GM19324 (cell line): ENCODE data around the gene HSPG2.
"Not testable (repeated sequence)": the region's sequence is repeated elsewhere in the genome, so short reads cannot be mapped to it uniquely, and the experiment has no call there.

Experiments
- ATAC-seq: cut with Tn5 transposase; IDR thresholded peaks from one replicate; pipeline ENCODE4 v1.9.1; 2021; ENCODE audit warnings: mild to moderate bottlenecking, moderate library complexity; ENCODE audit not compliant: unreplicated experiment, low FRiP score

HSPG2 gene

DNA sequence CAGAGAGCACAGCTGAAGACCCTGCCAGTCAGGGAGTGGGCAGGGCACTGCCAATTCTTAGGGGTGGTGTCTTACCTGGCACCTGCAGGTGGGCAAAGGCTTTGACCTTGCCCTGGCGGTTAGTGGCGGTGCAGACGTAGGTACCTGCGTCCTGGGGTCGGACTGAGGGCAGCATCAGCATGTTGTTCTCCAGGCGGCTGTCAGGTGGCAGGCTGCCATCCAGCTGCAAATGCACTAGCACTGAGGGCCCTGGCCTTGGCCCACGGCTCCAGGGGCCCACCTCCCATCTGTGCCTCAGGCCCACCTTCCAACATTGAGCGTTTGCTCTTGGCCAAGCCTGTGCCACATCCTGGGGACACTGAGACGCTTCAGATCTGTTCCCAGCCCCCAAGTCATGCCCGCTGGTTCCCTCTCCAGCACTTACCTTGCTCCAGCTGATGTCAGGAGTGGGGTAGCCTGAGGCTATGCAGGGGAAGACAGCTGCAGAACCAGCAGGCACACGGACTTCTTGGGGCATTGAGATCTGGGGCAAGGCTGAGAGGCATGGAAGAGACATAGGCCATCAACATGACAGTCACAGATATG, 103.6 kb downstream of the HSPG2 start:
- no peak for ATAC-seq

DNA sequence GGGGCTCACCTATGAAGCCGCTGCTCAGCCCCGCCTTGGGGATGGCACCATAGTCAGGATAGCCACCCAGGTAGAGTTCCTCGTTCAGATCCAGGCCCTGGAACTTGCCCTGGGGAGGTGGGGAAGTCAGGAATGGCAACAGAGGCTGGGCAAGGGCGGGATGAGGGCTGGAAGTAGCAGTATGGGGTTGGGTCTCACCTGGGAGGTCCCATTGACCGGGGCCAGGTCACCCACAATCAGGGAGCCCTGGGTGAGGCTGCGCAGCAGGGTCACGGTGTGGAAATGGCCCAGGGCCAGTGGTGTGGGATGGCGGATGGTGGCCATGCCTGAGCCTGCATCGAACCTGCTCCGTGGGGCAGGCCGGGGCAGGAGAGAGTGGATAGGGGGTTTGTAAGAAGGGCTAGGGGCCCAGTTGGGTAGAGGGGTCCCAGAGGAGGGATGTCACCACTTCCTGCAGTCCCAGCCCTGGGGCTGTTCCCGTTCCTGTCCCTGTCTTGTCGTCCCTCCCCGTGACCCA, 105.6 kb downstream of the HSPG2 start:
- no peak for ATAC-seq

DNA sequence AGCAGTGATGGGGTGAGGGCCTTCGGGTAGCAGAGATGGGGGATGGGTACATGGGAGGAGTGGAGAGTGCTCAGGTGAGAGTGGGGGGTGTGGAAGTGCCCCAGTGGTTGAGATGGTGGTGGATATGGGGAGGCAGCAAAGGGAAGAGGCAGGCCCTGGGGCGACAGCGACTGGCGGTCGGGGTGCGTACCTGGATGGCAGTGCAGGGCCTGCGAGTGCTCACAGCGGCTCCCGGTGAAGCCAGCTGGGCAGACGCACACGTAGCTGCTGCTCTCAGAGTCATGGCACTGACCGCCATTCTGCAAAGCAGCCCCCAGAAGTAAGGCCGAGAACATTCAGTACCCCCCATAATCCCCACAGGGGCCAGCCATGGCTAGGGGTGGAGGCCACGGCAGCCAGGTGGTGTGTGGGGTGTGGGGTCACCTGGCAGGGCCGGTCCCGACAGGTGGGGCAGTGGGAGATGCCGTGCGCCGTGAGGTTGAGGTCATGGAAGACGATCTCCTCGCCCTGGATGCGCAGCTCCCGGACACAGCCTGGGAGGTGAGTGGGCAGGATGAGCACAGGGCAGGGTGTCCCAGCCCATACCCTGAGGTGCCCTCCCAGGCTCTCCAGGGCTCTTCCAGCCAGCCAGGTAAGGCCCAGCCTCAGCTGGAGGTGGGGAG, 106.2 kb downstream of the HSPG2 start:
- ATAC-seq, result no peak

DNA sequence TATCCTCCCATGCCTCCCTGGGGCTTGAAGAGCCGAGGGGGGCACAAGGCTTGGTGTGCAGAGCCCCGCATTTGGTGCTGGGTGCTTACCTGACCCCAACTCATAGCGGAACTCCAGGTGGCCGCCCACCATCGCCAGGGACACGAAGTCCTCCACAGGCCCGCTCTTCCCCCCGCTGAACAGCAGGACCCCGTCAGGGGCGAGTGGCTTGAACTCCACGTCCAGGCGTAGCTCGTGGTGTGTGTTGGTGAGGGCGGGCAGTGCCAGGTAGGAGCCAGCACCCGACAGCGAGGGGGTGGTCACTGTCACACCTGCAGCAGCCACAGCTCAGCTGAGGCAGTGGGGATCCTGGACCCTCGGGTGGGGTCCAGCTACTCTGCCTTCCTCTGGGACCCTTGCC, 107.8 kb downstream of the HSPG2 start:
- no peak for ATAC-seq

DNA sequence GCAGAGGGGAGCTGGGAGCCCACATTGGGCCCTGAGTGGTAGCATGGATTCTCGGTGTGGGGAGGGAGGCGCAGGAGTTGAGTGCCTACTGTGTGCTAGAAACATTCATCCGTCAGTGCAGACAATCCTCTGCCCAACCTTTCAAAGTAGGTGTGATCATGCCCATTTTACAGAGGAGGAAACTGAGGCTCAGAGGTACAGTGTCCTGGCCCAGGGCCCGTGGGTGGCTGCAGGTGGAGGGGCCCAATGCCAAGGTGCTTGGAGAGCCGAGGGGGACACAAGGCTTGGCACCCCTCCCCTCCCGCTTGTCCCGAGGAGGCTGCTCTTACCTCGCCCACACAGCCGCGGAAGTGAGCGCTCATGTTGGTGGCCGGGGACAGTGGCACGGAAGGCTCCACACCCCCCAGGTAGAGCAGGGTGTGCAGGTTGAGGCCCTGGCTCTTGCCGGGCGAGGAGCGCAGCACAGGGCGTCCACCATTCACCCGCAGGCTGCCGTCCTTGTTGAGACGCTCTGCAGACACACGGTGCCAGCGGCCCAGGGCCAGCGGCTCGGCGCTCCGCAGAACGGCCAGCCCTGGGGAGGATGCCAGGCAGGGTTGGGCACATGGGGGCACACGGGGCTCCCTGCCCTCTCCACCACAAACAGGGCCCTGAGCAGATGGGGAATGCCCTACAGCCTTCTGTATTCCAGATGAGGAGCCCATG, 108.5 kb downstream of the HSPG2 start:
- ATAC-seq, result no peak

DNA sequence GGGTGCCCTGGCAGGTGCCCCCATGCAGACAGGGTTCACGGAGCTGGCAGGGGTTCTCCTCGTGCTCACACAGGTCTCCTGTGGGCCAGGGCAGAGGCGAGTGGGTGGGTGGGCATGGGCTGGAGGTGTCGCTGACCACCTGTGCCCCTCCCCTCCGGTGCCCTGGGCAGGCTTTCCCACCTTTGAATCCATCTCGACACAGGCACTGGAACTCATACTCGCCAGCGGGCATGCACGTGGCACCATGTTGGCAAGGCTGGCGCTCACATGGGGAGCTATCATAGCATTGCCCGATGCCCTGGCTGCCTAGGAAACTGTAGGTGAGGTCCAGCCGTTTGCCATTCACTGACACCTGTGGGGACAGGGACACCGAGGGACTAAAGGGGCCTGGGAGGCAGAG, 109.0 kb downstream of the HSPG2 start:
- no peak for ATAC-seq

DNA sequence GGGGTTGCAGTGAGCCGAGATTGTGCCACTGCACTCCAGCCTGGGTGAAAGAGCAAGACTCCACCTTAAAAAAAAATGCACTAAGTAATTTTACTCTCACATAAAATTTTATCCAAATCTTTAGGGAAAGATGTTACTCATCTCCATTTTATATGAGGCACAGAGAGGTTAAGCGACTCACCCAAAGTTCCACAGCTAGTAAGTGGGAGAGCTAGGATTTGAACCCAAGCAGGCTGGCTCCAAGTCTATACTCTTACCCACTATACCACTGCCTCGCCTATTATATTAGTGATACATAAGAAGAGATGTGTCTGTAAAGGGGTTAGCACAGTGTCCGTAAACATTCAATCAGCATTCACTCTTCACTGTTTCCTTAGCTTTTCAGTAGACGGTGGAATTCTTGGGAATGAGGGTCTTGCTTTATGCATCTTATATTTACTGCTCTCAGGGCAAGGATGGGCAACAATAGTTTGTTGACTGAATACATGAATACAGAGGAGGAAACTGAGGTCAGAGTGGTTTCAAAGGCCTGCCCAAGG, 109.9 kb downstream of the HSPG2 start:
- ATAC-seq, result no peak

DNA sequence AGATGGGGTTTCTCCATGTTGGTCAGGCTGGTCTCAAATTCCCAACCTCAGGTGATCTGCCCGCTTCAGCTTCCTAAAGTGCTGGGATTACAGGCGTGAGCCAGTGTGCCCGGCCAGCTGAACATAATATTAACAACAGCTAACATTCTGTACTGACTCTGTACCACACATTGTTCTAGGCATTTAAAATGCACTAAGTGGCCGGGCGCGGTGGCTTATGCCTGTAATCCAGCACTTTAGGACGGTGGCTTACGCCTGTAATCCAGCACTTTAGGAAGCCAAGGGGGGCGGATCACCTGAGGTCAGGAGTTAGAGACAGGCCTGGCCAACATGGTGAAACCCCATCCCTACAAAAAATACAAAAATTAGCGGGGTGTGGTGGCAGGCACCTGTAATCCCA, 110.4 kb downstream of the HSPG2 start:
- not testable (repeated sequence) for ATAC-seq

DNA sequence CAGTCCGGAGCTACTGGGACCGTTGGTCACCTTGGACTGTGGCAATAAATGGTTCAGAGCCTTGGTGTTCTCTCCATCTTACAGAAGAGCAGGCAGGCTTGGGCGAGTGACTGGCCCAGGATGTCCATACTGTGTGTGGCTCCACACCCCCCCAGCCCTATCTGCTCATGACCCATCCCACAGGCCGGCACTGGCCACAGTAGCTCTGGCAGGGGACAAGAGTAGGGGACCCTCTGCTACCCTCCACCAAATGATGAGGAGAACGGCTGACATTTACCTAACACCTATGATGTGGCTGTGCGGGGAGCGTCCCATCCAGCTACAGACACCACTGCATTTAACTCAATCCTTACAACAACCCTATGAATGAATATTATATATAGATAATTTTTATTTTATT, 111.7 kb downstream of the HSPG2 start:
- no peak for ATAC-seq

DNA sequence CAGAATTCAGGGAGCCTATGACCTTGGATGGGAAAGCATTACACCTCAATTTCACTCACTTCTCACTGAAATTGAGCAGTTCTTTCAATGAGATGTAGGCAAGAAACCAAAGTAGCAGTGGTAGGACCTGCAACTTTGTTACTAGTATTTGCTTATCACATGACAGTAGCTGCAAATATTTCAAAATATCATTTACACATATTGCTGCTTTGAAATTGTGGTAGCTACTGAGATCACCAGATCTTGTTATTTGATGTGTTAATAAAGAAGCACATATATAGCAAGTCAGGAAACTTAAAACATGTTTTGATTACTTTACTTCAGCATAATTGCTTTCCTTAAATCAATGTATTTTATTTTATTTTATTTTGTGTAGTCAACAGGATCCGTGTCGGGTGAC, 112.2 kb downstream of the HSPG2 start:
- ATAC-seq, result no peak

DNA sequence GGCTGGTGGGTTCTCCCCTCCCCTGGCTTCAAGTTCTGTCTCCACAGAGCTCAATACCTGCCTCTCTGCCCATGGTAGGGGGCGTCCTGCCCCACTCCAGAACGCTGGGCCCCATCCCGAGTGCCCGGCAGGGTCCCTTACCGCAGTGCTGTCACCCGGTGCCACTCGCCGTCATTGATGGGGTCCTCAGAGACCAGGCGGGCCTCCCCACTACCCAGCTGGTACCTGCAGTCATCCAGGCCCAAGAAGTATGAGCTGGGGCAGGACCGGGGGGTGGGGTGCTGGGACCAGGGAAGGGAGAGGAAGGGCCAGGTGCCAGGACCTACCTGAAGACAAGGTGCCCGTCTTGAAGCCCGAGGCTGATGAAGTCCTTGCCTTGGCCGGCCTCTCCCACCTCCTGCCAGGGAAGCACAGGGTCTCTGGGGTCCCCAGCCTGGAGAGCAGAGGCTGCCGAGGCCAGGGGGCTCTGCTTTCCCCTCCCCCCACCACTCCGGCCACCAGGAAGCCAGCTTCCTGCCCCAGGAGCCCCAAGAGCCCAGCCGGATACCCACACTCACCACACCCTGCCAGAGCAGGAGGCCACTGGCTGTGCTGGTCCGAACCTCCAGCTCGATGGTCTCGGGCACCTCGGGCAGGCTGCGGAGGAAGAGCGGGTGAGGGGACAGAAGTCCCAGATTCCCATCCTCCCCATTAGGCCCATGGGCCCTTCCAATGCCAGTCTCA, 113.0 kb downstream of the HSPG2 start:
- ATAC-seq, result no peak

DNA sequence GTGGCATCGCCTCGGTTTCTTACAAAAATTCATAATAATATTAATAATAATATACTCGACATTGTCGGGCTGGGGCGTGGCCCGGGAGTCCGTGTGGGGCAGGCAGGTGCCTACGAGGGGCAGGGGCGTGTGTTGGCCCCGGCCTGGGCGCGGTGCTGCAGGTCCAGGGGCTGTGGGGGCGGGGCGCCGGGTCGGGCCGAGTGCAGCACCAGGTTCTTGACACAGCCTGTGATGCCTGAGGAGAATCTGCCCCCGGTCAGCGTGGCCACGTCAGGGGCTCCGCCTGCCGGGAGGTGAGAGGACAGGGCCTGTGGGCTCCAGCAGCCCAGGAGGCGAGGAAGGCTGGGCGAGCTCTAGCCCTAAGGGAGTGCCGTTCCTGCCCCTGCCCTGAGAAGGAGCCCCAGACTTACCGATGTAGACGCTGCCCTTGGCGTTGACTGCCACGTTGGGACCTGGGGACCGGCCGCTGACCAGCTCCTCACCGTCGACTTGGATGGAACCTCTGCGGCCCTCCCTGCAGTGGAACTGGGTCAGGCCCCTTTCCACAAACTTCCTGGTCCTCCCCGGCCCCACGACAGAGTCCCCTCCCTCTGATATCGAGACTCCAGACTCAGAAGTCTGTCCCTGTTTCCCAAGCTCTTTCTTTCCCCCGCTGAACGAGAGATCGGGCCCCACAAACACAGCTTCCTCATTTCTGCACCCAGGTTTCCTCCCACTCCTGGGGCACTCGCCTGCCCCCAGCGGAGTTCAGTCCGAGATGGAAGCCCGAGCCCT, 113.7 kb downstream of the HSPG2 start:
- no peak for ATAC-seq

DNA sequence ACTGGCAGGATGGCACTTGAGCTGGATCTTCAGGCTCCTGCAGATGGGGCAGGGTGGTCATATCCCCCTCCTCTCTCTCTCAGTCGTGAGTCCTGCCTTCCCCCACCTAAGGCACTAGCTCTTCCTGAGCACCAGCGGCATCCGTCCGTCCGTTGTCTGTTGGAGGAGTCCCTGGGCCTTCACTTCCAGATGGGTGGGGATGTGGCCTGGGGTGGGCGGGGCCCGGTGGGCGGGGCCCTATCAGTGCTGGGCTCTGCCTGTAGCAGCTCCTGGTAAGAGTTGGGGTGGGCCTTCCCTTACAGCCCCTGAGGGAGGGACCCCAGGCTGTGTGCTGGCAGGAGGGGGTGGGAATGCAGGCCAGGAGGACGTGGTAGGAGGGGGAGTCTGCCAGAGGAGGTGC, 114.8 kb downstream of the HSPG2 start:
- ATAC-seq, result no peak

DNA sequence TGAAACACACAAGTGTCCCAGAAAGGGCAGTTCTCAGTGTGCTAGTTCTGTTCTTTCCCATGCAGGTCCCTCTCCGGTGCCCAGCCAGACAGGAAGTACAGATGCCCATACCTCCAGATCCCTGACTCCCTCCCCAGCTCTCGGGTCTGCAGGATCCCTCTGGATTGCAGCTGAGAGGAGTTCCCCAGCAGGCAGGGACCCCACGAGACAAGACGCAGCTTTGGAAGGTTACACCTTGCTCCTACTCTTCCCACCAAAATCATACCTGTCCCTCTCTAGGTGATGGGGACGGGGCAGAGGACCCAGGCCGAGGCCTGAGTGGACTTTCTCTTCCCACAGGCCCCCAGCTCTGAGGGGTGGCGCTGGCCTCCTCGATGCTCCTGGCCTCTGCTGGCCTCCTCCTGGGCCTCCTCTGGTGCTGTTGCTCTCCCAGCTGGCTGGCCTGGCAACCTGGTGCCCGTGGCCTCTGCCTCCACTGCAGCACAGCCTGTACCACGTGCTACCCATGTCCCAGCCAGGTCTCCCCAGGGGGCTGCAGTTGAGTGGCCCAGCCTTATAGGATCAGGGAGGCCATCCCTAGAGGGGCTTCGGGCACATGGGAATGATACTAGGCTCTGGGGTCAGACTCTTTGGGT, 115.6 kb downstream of the HSPG2 start:
- no peak for ATAC-seq

DNA sequence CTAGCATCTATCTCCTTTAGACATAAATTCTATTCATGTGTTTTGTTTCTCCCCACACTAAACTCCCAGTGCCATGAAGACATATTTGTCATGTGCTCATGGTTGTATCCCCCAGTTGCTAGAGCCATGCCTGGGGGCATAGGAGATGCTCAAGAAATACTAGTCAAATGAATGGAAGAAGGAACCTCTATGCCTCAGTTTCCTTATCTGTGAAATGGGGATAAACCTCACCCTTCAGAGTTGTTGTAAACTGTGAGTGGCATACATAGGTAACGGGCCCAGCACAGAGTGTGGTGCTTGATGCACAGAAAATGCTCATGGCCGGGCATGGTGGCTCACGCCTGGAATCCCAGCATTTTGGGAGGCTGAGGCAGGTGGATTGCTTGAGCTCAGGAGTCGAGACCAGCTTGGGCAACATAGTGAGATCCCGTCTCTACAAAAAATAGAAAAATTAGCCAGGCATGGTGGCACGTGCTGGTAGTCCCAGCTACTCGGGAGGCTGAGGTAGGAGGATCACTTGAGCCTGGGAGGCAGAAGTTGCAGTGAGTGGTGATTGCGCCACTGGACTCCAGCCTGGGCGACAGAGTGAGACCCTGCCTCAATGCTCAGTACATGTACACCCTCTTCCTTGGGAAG, 116.4 kb downstream of the HSPG2 start:
- ATAC-seq, result no peak

DNA sequence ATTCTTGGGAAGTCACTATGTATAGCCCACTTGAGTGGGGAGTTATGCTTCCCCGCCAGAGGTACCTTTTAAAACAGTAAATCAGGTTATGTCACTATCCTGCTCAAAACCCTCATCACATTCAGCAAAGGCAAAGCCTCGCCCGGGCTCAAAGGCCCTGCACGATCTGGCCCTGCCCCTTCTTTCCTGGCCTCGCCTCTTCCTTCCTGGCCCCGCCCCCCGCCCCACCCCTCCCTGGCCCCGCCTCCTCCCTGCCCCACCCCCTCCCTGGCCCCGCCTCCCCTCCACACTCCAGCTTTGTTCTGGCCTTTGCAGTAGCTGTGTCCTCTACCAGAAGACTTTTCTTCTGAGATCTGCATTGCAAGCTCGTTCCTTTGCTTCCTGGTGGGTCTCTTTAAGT, 118.5 kb downstream of the HSPG2 start:
- no peak for ATAC-seq

DNA sequence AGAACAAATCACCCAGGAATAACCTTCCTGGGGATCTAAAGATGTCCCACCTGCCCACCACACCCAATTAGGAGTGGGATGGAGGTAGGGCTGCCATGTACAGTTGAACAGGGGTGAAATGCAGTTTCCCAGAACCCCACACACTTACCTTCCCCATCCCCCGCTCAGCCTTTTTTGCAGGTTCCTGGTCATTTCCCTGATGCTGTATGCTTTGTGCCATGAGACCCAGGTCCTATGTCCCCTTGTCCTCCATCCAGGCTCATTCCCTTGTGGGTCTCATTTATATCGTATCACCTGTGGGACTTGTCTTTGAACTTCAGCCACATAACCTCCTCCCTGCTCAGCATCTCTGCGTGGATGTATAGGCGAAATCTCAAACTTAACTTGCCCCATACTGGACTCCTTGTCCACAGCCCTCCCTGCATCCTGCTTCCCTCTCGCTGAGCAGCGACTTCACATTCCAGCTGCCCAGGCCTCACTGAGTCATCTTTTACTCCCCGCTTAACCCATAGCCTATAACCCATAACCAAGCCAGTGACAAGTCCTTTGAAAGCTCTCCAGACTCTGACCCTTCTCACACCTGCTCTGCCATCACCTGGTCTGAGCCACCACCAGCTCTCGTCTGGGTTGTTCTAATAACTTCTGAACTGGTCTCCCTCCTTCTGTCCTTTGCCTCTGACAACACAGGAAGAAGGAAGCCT, 120.4 kb downstream of the HSPG2 start:
- ATAC-seq, result no peak

DNA sequence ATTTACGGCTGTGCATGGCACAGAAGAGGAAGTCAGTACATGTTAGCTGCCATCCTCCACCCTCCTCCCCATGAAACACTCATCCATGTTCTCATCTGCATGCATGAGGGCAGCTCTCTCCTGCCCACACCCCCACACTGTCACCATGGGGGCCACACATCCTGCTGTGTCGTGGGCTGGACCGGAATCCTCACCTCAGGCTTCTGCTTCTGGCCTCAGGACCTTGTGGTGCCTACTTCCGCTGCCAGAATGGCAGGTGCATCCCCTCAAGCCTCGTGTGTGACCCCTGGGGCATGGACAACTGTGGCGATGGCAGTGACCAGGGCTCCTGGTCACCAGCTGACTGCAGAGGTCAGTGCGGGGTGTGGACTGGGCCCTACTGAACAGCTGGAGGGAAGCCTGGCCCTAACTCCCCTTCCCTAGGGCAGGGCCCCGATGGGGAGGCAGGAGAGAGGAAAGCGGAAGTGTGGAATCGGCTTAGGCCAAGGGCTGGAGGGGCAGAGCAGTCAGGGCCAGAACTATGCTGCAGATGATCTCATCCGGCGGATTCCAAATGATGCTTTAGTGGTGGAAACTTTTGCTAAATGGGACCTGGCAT, 121.3 kb downstream of the HSPG2 start:
- ATAC-seq, result no peak
